Osteoblast (primary cell): ENCODE data around the gene KL. TPM values are rescaled to one million over a fixed set of nuclear protein-coding genes. Genes with fewer than 3 reads are reported as not detected.

Source experiments
- DNase-seq: peaks from one replicate; pipeline ENCODE4 v3.0.0; 2011; ENCODE audit warnings: low spot score, mixed read lengths; ENCODE audit not compliant: insufficient read length; ENCODE audit errors: missing footprints
- H2AFZ ChIP-seq: 2 replicates; pipeline ENCODE4 v1.6.0; 2011; ENCODE audit warnings: mild to moderate bottlenecking, low read length
- H3K27ac ChIP-seq: 2 replicates; pipeline ENCODE4 v1.5.1; 2011; ENCODE audit warnings: mild to moderate bottlenecking, low read depth, low read length, moderate library complexity
- H3K27me3 ChIP-seq: 2 replicates; pipeline ENCODE4 v1.6.0; 2012; ENCODE audit warnings: mild to moderate bottlenecking, control low read depth, inconsistent platforms, low read length, moderate library complexity; ENCODE audit not compliant: insufficient read depth
- H3K36me3 ChIP-seq: 2 replicates; pipeline ENCODE4 v1.5.1; 2011; ENCODE audit warnings: mild to moderate bottlenecking, low read length, control low read depth, moderate library complexity; ENCODE audit not compliant: insufficient read depth
- H3K4me1 ChIP-seq: 2 replicates; pipeline ENCODE4 v1.5.1; 2011; ENCODE audit warnings: mild to moderate bottlenecking, low read length, control low read depth, moderate library complexity; ENCODE audit not compliant: insufficient read depth
- H3K4me2 ChIP-seq: 2 replicates; pipeline ENCODE4 v1.6.0; 2011; ENCODE audit warnings: mild to moderate bottlenecking, low read length; ENCODE audit not compliant: insufficient read depth
- H3K4me3 ChIP-seq: fragments of 200-600 bp; sonication (generic); 3 replicates; pipeline ENCODE4 v1.5.1; 2012; ENCODE audit warnings: mild to moderate bottlenecking, low read length, inconsistent platforms; ENCODE audit not compliant: insufficient read depth
- H3K79me2 ChIP-seq: 2 replicates; pipeline ENCODE4 v1.6.0; 2012; ENCODE audit warnings: mild to moderate bottlenecking, low read length, control low read depth, inconsistent platforms; ENCODE audit not compliant: insufficient read depth
- H3K9me3 ChIP-seq: 2 replicates; pipeline ENCODE4 v1.5.1; 2011; ENCODE audit warnings: low read depth, low read length, control low read depth
- H4K20me1 ChIP-seq: 2 replicates; pipeline ENCODE4 v1.6.0; 2012; ENCODE audit warnings: mild to moderate bottlenecking, low read length, control low read depth; ENCODE audit not compliant: insufficient read depth
- CTCF ChIP-seq: IDR thresholded peaks from 2 replicates; pipeline ENCODE4 v1.5.1; 2011; ENCODE audit warnings: mild to moderate bottlenecking, low read depth, low read length, moderate library complexity; ENCODE audit errors: extremely low read depth
- total RNA-seq: library from RNA; depleted of rRNA; stranded (reverse); fragments of >200 nt; gene quantifications from 2 replicates; pipeline ENCODE4 v1.2.3, GENCODE V29; 2012

Gene KL
- total RNA-seq, 1 donor, result not detected

GRCh38 chr13:33087091-33087490, 70.9 kb downstream of the KL start:
- Histone ChIP-seq H3K27me3 (no peaks in the 10 kb centered on the region), H3K9me3 (no peaks in the 10 kb centered on the region), H4K20me1 (no peaks in the 10 kb centered on the region), H3K36me3 (no peaks in the 10 kb centered on the region), H3K4me2 (peak overlapping the region; percentile 73), H3K79me2 (no peaks in the 10 kb centered on the region), H3K27ac (peak overlapping the region; percentile 80), H3K4me3 (peak overlapping the region; percentile 46), H3K4me1 (peaks cover 28% of the 10 kb centered on the region), H2AFZ (peak overlapping the region; percentile 72)
- no peak for TF ChIP-seq CTCF
- DNase-seq, result no peak

- Histone ChIP-seq H3K4me1 (peaks cover 28% of the 10 kb centered on the region), H4K20me1 (no peaks in the 10 kb centered on the region), H2AFZ (peak overlapping the region; percentile 17), H3K4me3 (peak overlapping the region; percentile 46), H3K79me2 (no peaks in the 10 kb centered on the region), H3K27ac (peak overlapping the region; percentile 80), H3K4me2 (peak overlapping the region; percentile 73), H3K36me3 (no peaks in the 10 kb centered on the region), H3K9me3 (no peaks in the 10 kb centered on the region), H3K27me3 (no peaks in the 10 kb centered on the region)
- TF ChIP-seq CTCF, result no peak
- DNase-seq, result no peak
These were observed 71.6 kb downstream of the KL start for GRCh38 chr13:33087790-33088189.

GRCh38 chr13:33089311-33089710, 73.1 kb downstream of the KL start:
- no peak for DNase-seq
- no peak overlapping the region for H2AFZ ChIP-seq
- no peaks in the 10 kb centered on the region for H3K9me3 ChIP-seq
- no peak overlapping the region for H3K4me3 ChIP-seq
- H4K20me1 ChIP-seq, result no peaks in the 10 kb centered on the region
- no peak overlapping the region for H3K27ac ChIP-seq
- H3K4me1 ChIP-seq, result peaks cover 28% of the 10 kb centered on the region
- no peak for TF ChIP-seq CTCF
- no peaks in the 10 kb centered on the region for H3K79me2 ChIP-seq
- no peaks in the 10 kb centered on the region for H3K27me3 ChIP-seq
- H3K36me3 ChIP-seq, result no peaks in the 10 kb centered on the region
- H3K4me2 ChIP-seq, result no peak overlapping the region

DNA sequence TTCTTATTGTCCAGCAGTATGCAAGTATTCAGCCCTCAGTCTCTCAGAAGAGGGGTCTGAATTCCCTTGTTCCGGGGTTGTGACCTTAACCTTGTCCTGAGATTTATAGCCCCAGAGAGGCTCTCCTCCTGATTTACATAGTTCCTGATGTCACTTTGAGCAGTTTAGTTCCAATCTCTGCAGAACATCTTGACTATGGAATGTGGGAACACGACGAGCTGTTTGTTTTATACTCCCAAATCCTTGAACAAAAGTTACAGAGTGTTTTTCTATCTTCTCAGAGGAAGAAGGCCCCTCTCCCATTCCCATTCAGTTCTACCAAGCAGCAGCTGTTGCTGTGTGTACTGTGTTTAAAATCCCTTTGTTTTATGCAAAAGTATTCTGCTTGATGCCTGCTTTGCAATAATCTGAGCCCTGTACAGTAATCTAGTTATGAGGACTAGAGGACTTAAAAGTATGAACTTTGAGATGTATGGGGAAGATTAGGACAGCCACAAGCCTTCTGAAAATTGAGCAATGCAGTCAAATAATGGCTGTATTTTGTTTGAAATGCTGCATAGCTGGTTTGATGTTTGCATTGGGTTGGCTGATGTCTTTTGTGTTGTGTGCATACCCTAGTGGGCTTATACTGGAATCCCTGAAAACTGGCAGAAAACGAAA, 74.7 kb downstream of the KL start:
- peaks cover 28% of the 10 kb centered on the region for H3K4me1 ChIP-seq
- no peaks in the 10 kb centered on the region for H3K79me2 ChIP-seq
- H3K36me3 ChIP-seq, result no peaks in the 10 kb centered on the region
- no peak overlapping the region for H2AFZ ChIP-seq
- no peak overlapping the region for H3K4me2 ChIP-seq
- no peak overlapping the region for H3K27ac ChIP-seq
- H3K9me3 ChIP-seq, result no peaks in the 10 kb centered on the region
- no peaks in the 10 kb centered on the region for H4K20me1 ChIP-seq
- no peak overlapping the region for H3K4me3 ChIP-seq
- TF ChIP-seq CTCF, result no peak
- H3K27me3 ChIP-seq, result no peaks in the 10 kb centered on the region
- no peak for DNase-seq
